Mesenchymal stem cell (in vitro differentiated cells and primary cell): Measurements from ENCODE around the gene LARGE1.

Experiments used
- DNase-seq: peaks from one replicate; pipeline ENCODE4 v3.0.0-alpha.2; 2013
- H2AFZ ChIP-seq: one replicate; pipeline ENCODE4 v1.6.1; 2013; ENCODE audit warnings: low read depth, mild to moderate bottlenecking, control low read depth, inconsistent platforms, low read length, moderate library complexity
- H2AK5ac ChIP-seq: 2 replicates; pipeline ENCODE4 v1.6.1; 2013; ENCODE audit warnings: low read length, moderate library complexity, mild to moderate bottlenecking, inconsistent platforms; ENCODE audit not compliant: severe bottlenecking
- H2BK120ac ChIP-seq: one replicate; pipeline ENCODE4 v1.6.1; 2013; ENCODE audit warnings: low read depth, mild to moderate bottlenecking, inconsistent platforms, low read length, moderate library complexity
- H2BK12ac ChIP-seq, 2 experiments: one replicate each; pipeline ENCODE4 v1.6.1; 2013; ENCODE audit warnings: inconsistent platforms in 2 of 2, low read length in 2 of 2, mild to moderate bottlenecking in 2 of 2, moderate library complexity in 2 of 2, control low read depth in 1 of 2
- H2BK15ac ChIP-seq: one replicate; pipeline ENCODE4 v1.6.1; 2013; ENCODE audit warnings: mild to moderate bottlenecking, low read depth, inconsistent platforms; ENCODE audit not compliant: poor library complexity, severe bottlenecking
- H2BK5ac ChIP-seq: 2 replicates; pipeline ENCODE4 v1.6.1; 2013; ENCODE audit warnings: low read depth, mild to moderate bottlenecking, low read length, control low read depth, inconsistent platforms; ENCODE audit not compliant: poor library complexity, severe bottlenecking
- H3K14ac ChIP-seq, 2 experiments: one replicate each; pipeline ENCODE4 v1.6.1; 2013; ENCODE audit warnings: inconsistent platforms in 2 of 2, low read length in 2 of 2, control low read depth in 1 of 2, mild to moderate bottlenecking in 1 of 2, moderate library complexity in 1 of 2
- H3K18ac ChIP-seq, 2 experiments: one replicate each; pipeline ENCODE4 v1.6.1; 2013; ENCODE audit warnings: inconsistent platforms in 2 of 2, low read length in 2 of 2, control low read depth in 1 of 2, low read depth in 1 of 2, mild to moderate bottlenecking in 1 of 2
- H3K23ac ChIP-seq, 2 experiments: one replicate each; pipeline ENCODE4 v1.6.1; 2013; ENCODE audit warnings: inconsistent platforms in 2 of 2, low read length in 2 of 2, mild to moderate bottlenecking in 2 of 2, moderate library complexity in 2 of 2, control low read depth in 1 of 2
- H3K27ac ChIP-seq: 2 replicates; pipeline ENCODE4 v1.5.1; 2013; ENCODE audit warnings: mild to moderate bottlenecking, moderate library complexity, low read length, control low read depth, inconsistent platforms; ENCODE audit not compliant: poor library complexity, severe bottlenecking
- H3K27me3 ChIP-seq, 2 experiments: 2 replicates each; pipeline versions ENCODE4 v1.6.1 to v1.7.0; 2013; ENCODE audit warnings: low read length in 2 of 2, mild to moderate bottlenecking in 2 of 2, moderate library complexity in 2 of 2, control low read depth in 1 of 2, inconsistent platforms in 1 of 2; ENCODE audit not compliant: control insufficient read depth in 1 of 2, insufficient read depth in 1 of 2
- H3K36me3 ChIP-seq, 2 experiments: 2 replicates each; pipeline versions ENCODE4 v1.6.1 to v1.7.0; 2013; ENCODE audit warnings: low read length in 2 of 2, control low read depth in 1 of 2, inconsistent platforms in 1 of 2, low read depth in 1 of 2, mild to moderate bottlenecking in 1 of 2; ENCODE audit not compliant: insufficient read depth in 2 of 2, control insufficient read depth in 1 of 2
- H3K4ac ChIP-seq, 2 experiments: one replicate each; pipeline ENCODE4 v1.6.1; 2013; ENCODE audit warnings: inconsistent platforms in 2 of 2, low read length in 2 of 2, mild to moderate bottlenecking in 2 of 2, moderate library complexity in 2 of 2, control low read depth in 1 of 2, low read depth in 1 of 2
- H3K4me1 ChIP-seq: 2 replicates; pipeline ENCODE4 v1.6.1; 2013; ENCODE audit warnings: low read depth, low read length, control low read depth; ENCODE audit not compliant: control insufficient read depth, insufficient read depth
- H3K4me2 ChIP-seq: 2 replicates; pipeline ENCODE4 v1.6.1; 2013; ENCODE audit warnings: low read length, mild to moderate bottlenecking, inconsistent platforms; ENCODE audit not compliant: poor library complexity, severe bottlenecking
- H3K4me3 ChIP-seq, 2 experiments: 2 replicates each; pipeline versions ENCODE4 v1.5.1 to v1.7.0; 2013; ENCODE audit warnings: low read length in 2 of 2, mild to moderate bottlenecking in 2 of 2, control low read depth in 1 of 2, low read depth in 1 of 2; ENCODE audit not compliant: insufficient read depth in 1 of 2
- H3K79me1 ChIP-seq: replicated peaks from 2 replicates; pipeline ENCODE4 v1.6.1; 2013; ENCODE audit warnings: mild to moderate bottlenecking, control low read depth, low read length, inconsistent platforms; ENCODE audit not compliant: poor library complexity, severe bottlenecking
- H3K9ac ChIP-seq: 2 replicates; pipeline ENCODE4 v1.7.0; 2013; ENCODE audit warnings: mild to moderate bottlenecking, low read length, moderate library complexity
- H3K9me3 ChIP-seq: 2 replicates; pipeline ENCODE4 v1.7.0; 2013; ENCODE audit warnings: mild to moderate bottlenecking, low read length; ENCODE audit not compliant: control insufficient read depth
- H4K8ac ChIP-seq: one replicate; pipeline ENCODE4 v1.6.1; 2013; ENCODE audit warnings: inconsistent platforms, mild to moderate bottlenecking, low read length, moderate library complexity
- H4K91ac ChIP-seq: one replicate; pipeline ENCODE4 v1.6.1; 2013; ENCODE audit warnings: mild to moderate bottlenecking, low read length, inconsistent platforms
- WGBS: methylation state at CpG from one replicate; pipeline ENCODE4 v1.1.7; 2013; ENCODE audit warnings: mixed read lengths; 5-methylcytosine and 5-hydroxymethylcytosine counted together

Gene LARGE1

GRCh38 chr22:33906475-33906874 lies 13.8 kb downstream of the LARGE1 start:
- Histone ChIP-seq H2BK15ac (no peak overlapping the region), H4K91ac (no peak overlapping the region), H3K36me3 (peaks cover 0 to 8% of the 10 kb centered on the region in 2 experiments), H3K9me3 (no peaks in the 10 kb centered on the region), H4K8ac (no peak overlapping the region), H3K27me3 (no peaks in the 10 kb centered on the region), H3K79me1 (peaks cover 4% of the 10 kb centered on the region), H3K18ac (no peak overlapping the region), H2BK120ac (no peak overlapping the region), H3K23ac (no peak overlapping the region), H2BK5ac (no peak overlapping the region), H3K14ac (no peak overlapping the region), H2BK12ac (no peak overlapping the region), H2AFZ (no peak overlapping the region), H3K9ac (no peak overlapping the region), H3K4me1 (peaks cover 2% of the 10 kb centered on the region), H2AK5ac (no peak overlapping the region), H3K4me3 (no peak overlapping the region), H3K4ac (no peak overlapping the region), H3K4me2 (no peak overlapping the region), H3K27ac (no peak overlapping the region)
- DNase-seq, result no peak

- Histone ChIP-seq H2BK12ac (no peak overlapping the region), H3K36me3 (no peaks in the 10 kb centered on the region), H4K91ac (no peak overlapping the region), H3K9me3 (no peaks in the 10 kb centered on the region), H3K18ac (no peak overlapping the region), H2AFZ (no peak overlapping the region), H2BK5ac (no peak overlapping the region), H2AK5ac (no peak overlapping the region), H3K14ac (no peak overlapping the region), H3K79me1 (peaks cover 12% of the 10 kb centered on the region), H3K4ac (no peak overlapping the region), H3K27ac (no peak overlapping the region), H3K4me3 (no peak overlapping the region), H3K27me3 (no peaks in the 10 kb centered on the region), H3K23ac (no peak overlapping the region), H4K8ac (no peak overlapping the region), H3K9ac (no peak overlapping the region), H3K4me2 (no peak overlapping the region), H3K4me1 (no peaks in the 10 kb centered on the region), H2BK15ac (no peak overlapping the region), H2BK120ac (no peak overlapping the region)
- no peak for DNase-seq
- WGBS, result 89% methylated on average over 4 of the region's 7 CpGs
Measured at GRCh38 chr22:33903012-33903411, 17.3 kb downstream of the LARGE1 start.

GRCh38 chr22:33902073-33902472 lies 18.2 kb downstream of the LARGE1 start:
- H3K9me3 ChIP-seq, result no peaks in the 10 kb centered on the region
- no peak overlapping the region for H3K4me2 ChIP-seq
- 47% methylated on average over 8 of the region's 8 CpGs for WGBS
- DNase-seq, result no peak
- no peak overlapping the region for H3K23ac ChIP-seq
- H3K14ac ChIP-seq, result no peak overlapping the region
- H2BK120ac ChIP-seq, result no peak overlapping the region
- no peaks in the 10 kb centered on the region for H3K36me3 ChIP-seq
- H3K4ac ChIP-seq, result no peak overlapping the region
- no peak overlapping the region for H2AK5ac ChIP-seq
- H2BK12ac ChIP-seq, result no peak overlapping the region
- no peaks in the 10 kb centered on the region for H3K27me3 ChIP-seq
- H2BK15ac ChIP-seq, result no peak overlapping the region
- H3K18ac ChIP-seq, result no peak overlapping the region
- no peak overlapping the region for H2BK5ac ChIP-seq
- H4K91ac ChIP-seq, result peak overlapping the region; percentile 44
- H4K8ac ChIP-seq, result no peak overlapping the region
- H3K4me1 ChIP-seq, result no peaks in the 10 kb centered on the region
- peaks cover 12% of the 10 kb centered on the region for H3K79me1 ChIP-seq
- no peak overlapping the region for H3K9ac ChIP-seq
- no peak overlapping the region for H3K4me3 ChIP-seq
- H3K27ac ChIP-seq, result no peak overlapping the region
- no peak overlapping the region for H2AFZ ChIP-seq

GRCh38 chr22:33898121-33898520 lies 22.2 kb downstream of the LARGE1 start:
- no peak for DNase-seq
- WGBS, result 74% methylated on average over 7 of the region's 7 CpGs
- H3K4ac ChIP-seq, result no peak overlapping the region
- H4K91ac ChIP-seq, result no peak overlapping the region
- no peak overlapping the region for H2AK5ac ChIP-seq
- H3K27ac ChIP-seq, result no peak overlapping the region
- no peak overlapping the region for H4K8ac ChIP-seq
- H3K14ac ChIP-seq, result no peak overlapping the region
- H2AFZ ChIP-seq, result no peak overlapping the region
- H2BK15ac ChIP-seq, result no peak overlapping the region
- no peak overlapping the region for H3K4me2 ChIP-seq
- no peak overlapping the region for H3K9ac ChIP-seq
- H3K27me3 ChIP-seq, result no peaks in the 10 kb centered on the region
- peaks cover 24% of the 10 kb centered on the region for H3K79me1 ChIP-seq
- no peak overlapping the region for H2BK5ac ChIP-seq
- no peak overlapping the region for H2BK120ac ChIP-seq
- H3K18ac ChIP-seq, result no peak overlapping the region
- H3K9me3 ChIP-seq, result no peaks in the 10 kb centered on the region
- no peak overlapping the region for H3K23ac ChIP-seq
- no peak overlapping the region for H3K4me3 ChIP-seq
- no peak overlapping the region for H2BK12ac ChIP-seq
- no peaks in the 10 kb centered on the region for H3K36me3 ChIP-seq
- no peaks in the 10 kb centered on the region for H3K4me1 ChIP-seq
